Lung microvascular endothelial cell (primary cell): Measurements from ENCODE around the gene GUCA2B. TPM values are rescaled to one million over a fixed set of nuclear protein-coding genes. Genes with fewer than 3 reads are reported as not detected.

Source experiments
- DNase-seq, 2 donors: peaks; one replicate each; pipeline versions ENCODE4 v3.0.0 to v3.0.0-alpha.2; 2010; ENCODE audit warnings: low read depth in 2 of 2
- total RNA-seq: library from RNA; depleted of rRNA; stranded (reverse); fragments of >200 nt; gene quantifications from 2 replicates; pipeline ENCODE4 v1.2.1, GENCODE V29; 2014

GUCA2B gene
- total RNA-seq: not detected in 2 replicates

- DNase-seq: no peak
These were observed at the start of gene GUCA2B for GRCh38 chr1:42152907-42153600. Gene GUCA2B, plus strand, starts transcription at chr1:42153410. Its CDS starts 41 bp downstream, at chr1:42153451.

GRCh38 chr1:42105025-42105424 lies 48.2 kb upstream of the GUCA2B start:
- no peak for DNase-seq

DNA sequence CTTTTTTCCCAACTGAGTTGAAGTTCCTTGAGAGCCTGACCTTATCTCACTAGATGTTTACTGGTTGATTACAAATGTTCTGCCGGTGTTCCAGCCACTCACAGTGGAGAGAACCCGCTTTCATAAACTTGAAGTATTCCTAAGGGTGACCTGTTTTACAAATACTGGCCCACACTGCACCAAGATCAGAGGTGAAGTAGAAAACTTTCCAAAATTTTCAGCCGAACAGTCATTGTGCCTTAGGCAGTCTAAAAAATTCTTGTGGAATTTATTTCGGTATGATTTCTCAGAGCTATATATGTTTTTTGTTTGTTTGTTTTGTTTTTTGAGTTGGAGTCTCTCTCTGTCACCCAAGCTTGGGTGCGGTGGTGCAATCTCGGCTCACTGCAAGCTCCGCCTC lies 44.9 kb upstream of the GUCA2B start:
- DNase-seq: no peak

DNA sequence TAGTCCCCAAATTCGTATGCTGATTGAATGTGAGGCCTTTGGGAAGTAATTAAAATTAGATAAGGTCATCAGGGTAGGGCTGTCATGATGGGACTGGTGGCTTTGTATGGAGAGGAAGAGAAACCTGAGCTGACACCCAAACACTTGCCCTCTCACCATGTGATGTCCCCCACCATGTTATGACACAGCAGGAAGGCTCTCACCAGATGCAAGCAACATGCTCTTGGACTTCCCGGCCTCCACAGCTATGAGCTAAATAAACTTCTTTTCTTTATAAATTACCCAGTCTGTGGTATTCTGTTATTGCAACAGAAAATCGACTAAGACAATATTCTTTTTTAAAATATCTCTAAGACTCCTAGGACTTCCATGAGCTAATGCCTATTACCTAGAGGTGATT lies 43.6 kb upstream of the GUCA2B start:
- DNase-seq: no peak

DNA sequence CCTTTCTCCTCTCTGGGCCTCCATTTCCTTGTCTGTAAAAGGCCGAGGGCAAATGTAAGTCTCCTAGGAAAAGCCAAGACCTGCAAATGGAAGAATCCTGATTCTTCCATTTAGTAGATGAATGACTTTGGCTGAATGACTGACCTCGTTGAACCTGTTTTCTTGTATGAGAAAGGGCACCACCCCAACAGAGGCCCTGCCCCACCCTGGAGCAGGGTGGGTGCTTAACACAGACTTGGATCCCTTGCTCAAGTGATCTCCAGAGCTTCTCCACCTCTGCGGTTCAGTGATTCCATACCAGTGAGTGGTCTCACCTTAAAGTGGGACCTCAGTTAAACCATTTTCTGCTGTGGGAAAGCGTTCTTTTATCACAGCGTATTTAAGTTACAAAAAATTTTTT lies 39.0 kb upstream of the GUCA2B start:
- no peak for DNase-seq

GRCh38 chr1:42117214-42117613 lies 36.0 kb upstream of the GUCA2B start:
- DNase-seq: no peak

- DNase-seq: no peak
These were observed 35.1 kb upstream of the GUCA2B start for GRCh38 chr1:42118125-42118524.

DNA sequence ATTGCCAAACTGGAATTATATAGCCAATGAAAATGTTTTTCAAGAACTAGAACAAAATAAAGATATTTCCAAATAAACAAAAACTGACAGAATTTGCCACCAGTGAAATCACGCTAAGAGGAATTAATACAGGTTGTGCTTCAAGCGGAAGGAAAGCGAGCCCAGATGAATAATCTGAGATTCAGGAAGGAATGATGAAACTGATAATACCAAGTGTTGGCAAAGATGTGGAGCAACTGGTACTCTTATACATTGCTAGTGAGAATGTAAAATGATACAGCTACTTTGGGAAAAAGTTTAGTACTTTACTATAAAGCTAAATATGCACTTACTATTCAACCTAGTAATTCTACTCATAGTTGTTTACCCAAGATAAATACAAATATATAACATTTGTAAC lies 30.8 kb upstream of the GUCA2B start:
- no peak for DNase-seq

DNA sequence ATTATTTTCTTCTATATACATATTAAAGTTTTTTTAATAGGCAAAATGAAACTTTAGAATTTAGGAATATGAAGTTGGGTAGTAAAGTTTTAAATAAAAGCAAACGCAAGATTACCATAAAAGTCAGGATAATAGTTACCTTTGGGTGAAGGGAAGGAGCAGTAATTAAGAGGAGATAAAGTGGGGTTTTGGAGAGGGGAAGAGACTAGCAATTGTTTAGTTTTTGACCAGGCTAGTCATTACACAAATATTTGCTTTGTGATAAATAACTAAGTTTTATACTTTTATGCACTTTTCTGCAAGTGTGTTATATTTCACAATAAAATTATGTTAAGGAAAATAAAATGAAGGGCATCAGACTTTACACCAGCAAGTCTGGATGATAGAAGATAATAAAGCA lies 27.7 kb upstream of the GUCA2B start:
- DNase-seq: no peak

DNA sequence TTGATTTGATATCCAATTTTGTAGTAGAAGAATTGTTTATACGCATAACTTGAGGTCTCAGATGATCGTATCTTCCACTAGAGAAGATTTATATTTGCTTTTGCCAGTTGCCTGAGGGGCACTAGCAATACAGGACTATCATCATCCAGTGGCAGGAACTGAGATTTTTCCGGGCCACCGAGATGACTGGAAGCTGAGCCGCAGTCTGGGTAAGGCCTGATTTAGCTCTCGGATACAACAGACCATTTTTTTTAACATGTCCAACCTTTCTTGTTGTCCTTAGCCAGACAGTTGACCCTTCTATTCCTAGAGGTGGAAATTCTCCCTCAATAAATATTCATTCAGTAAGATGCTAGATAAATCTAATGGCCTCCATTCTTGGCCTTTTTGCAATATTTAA lies 25.4 kb upstream of the GUCA2B start:
- DNase-seq: no peak

DNA sequence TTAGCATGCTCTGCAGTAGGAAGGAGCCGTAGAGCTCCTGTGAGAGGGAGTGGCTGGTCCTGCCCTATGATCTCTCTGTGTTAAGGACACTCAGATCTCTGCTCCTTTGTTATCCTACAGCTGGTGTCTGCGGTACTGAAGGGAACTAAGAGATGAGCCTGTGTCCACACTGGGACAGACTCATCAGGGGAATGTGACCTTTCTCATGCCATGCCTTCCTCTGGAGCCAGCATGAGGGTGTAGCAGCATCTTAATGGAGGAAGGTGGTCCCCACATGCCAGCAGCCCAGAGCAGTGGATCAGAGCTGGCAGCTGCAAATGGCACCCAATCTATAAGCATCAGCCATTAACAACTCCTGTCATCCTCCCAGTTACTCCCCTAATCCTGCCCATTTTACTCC lies 24.7 kb upstream of the GUCA2B start:
- DNase-seq: no peak

DNA sequence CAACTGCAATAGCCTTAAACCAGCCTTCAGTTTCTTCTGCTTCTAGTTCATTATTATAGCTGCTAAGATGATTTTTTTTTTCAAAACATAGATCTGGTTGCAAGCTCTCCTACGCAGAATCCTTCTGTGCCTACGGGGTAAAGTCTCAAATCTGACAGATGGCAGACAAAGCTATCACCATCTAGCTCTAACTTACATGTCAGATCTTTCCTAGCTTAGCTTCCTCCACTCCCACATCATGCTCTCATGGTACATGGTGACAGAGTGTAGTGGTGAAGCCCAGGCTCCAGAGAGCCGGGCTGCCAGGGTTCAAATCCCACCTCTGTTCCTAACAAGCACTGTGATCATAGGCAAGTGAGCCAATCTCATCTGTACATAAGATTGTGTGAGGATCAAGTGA lies 24.2 kb upstream of the GUCA2B start:
- DNase-seq: no peak

GRCh38 chr1:42130061-42130660 lies 23.0 kb upstream of the GUCA2B start:
- no peak for DNase-seq

DNA sequence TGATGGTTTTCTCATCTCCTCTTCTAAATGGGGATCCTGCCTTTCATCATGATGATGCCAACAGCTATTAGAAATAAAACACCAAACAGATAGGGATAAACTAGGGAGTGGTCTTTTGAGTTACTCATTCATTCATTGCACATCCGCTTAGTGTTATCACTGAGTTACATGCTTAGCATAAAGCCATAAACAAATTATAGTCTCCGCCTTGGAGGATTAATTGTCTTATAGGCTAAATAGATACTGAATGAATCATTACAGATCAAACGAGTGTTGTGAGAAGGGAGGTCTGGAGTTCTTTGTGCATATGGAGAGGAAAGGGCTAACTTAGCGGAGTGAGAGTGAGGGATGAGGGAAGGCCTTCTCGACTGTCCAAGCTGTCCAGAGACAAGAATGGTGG lies 19.8 kb upstream of the GUCA2B start:
- DNase-seq: no peak

- no peak for DNase-seq
These were observed 19.2 kb upstream of the GUCA2B start for GRCh38 chr1:42133809-42134526.

- DNase-seq: no peak
These were observed 17.8 kb upstream of the GUCA2B start for GRCh38 chr1:42135426-42135825.

GRCh38 chr1:42136466-42136865 lies 16.7 kb upstream of the GUCA2B start:
- DNase-seq: no peak

GRCh38 chr1:42137766-42138165 lies 15.4 kb upstream of the GUCA2B start:
- DNase-seq: no peak

DNA sequence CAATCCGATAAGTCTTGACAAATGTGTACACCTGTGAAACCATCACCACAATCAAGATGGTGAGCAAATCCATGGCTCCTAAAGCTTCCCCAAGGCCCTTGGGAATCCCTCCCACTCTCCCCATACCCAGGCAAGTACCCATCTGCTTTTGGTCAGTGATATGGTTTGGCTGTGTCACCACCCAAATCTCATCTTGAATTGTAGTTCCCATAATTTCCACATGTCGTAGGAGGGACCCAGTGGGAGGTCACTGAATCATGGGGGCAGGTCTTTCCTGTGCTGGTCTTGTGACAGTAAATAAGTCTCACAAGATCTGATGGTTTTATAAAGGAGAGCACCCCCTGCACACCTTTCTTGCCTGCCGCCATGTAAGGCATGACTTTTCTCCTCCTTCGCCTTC lies 14.6 kb upstream of the GUCA2B start:
- DNase-seq: no peak

- DNase-seq: no peak
These were observed 13.8 kb upstream of the GUCA2B start for GRCh38 chr1:42139444-42139843.

- no peak for DNase-seq
These were observed 13.0 kb upstream of the GUCA2B start for GRCh38 chr1:42140191-42140590.

GRCh38 chr1:42141978-42142377 lies 11.2 kb upstream of the GUCA2B start:
- no peak for DNase-seq
